AG09319 (cell line): ENCODE measurements around the gene STRN.

Experiments
- DNase-seq: peaks from one replicate; pipeline ENCODE4 v3.0.0-alpha.2; 2010; ENCODE audit warnings: low read depth; ENCODE audit errors: extremely low read depth
- CTCF ChIP-seq: IDR thresholded peaks from 2 replicates; pipeline ENCODE4 v1.5.1; 2011; ENCODE audit warnings: low read depth, mild to moderate bottlenecking, inconsistent platforms, low read length, moderate library complexity

STRN gene

GRCh38 chr2:36971990-36972389 lies 5.7 kb upstream of the STRN start:
- DNase-seq = no peak
- TF ChIP-seq CTCF = no peak

GRCh38 chr2:36967236-36967876 lies 1.0 kb upstream of the STRN start:
- TF ChIP-seq CTCF = no peak
- DNase-seq = no peak

GRCh38 chr2:36965751-36966369 lies 476 bp downstream of the STRN start:
- no peak for DNase-seq
- TF ChIP-seq CTCF = no peak

GRCh38 chr2:36965206-36965605 lies 1.1 kb downstream of the STRN start:
- no peak for TF ChIP-seq CTCF
- DNase-seq = no peak

GRCh38 chr2:36964496-36965058 lies 1.8 kb downstream of the STRN start:
- no peak for DNase-seq
- no peak for TF ChIP-seq CTCF

GRCh38 chr2:36963734-36964133 lies 2.6 kb downstream of the STRN start:
- DNase-seq = no peak
- no peak for TF ChIP-seq CTCF

GRCh38 chr2:36963106-36963505 lies 3.2 kb downstream of the STRN start:
- DNase-seq = no peak
- TF ChIP-seq CTCF = no peak
